Endothelial cell of umbilical vein (primary cell): ENCODE results near the gene RIPOR3. TPM values are rescaled to one million over a fixed set of nuclear protein-coding genes. Genes with fewer than 3 reads are reported as not detected.
"Not testable (repeated sequence)": the region's sequence is repeated elsewhere in the genome, so short reads cannot be mapped to it uniquely, and the experiment has no call there.

ENCODE experiments used
- BruUV-seq: library from RNA; stranded (reverse); fragments of 400-500 nt; replicated peaks from 2 replicates; lab custom pipeline; 2021; lab: Mats Ljungman, UMichigan
- CTCF ChIA-PET: fragments of 300-600, 350-600 bp; sonication (Branson Sonifier 250); formaldehyde crosslinking; loops from one replicate; lab custom pipeline; 2021; ENCODE audit warnings: antibody characterized with exemption, inconsistent platforms; lab: Charles Lee
- POLR2A ChIA-PET: fragments of 300-600, 350-600 bp; sonication (Branson Sonifier 250); formaldehyde crosslinking; loops from one replicate; lab custom pipeline; 2021; ENCODE audit warnings: antibody characterized with exemption, inconsistent platforms; lab: Charles Lee
- DNase-seq: peaks from one replicate; pipeline ENCODE4 v3.0.0-alpha.2; 2011; ENCODE audit warnings: low read depth, low spot score
- FAIRE-seq: peaks from 2 replicates; lab custom pipeline; 2011; peaks lifted over from hg19 to GRCh38; lab: Jason Lieb, UNC
- H2AFZ ChIP-seq: 2 replicates; pipeline ENCODE4 v1.6.0; 2012; ENCODE audit warnings: low read depth, low read length, control low read depth, inconsistent platforms
- H3K27ac ChIP-seq: 2 replicates; pipeline ENCODE4 v1.5.1; 2011; ENCODE audit warnings: low read depth, mild to moderate bottlenecking, control low read depth, low read length, moderate library complexity; ENCODE audit not compliant: insufficient read depth
- H3K27me3 ChIP-seq, 2 experiments: 2 replicates each; pipeline versions ENCODE4 v1.6.0 to v1.6.1; 2011; ENCODE audit warnings: low read length in 2 of 2, mixed read lengths in 1 of 2; ENCODE audit not compliant: control insufficient read depth in 2 of 2, insufficient read depth in 2 of 2
- H3K36me3 ChIP-seq, 2 experiments: 2 replicates in 1 of 2; 3 replicates in 1 of 2; pipeline ENCODE4 v1.5.1; 2011; ENCODE audit warnings: low read length in 2 of 2, mild to moderate bottlenecking in 1 of 2, moderate library complexity in 1 of 2; ENCODE audit not compliant: control insufficient read depth in 2 of 2, insufficient read depth in 2 of 2; ENCODE audit errors: extremely low read depth in 1 of 2
- H3K4me1 ChIP-seq: 3 replicates; pipeline ENCODE4 v1.5.1; 2011; ENCODE audit warnings: mild to moderate bottlenecking, low read length; ENCODE audit not compliant: control insufficient read depth, insufficient read depth; ENCODE audit errors: extremely low read depth
- H3K4me2 ChIP-seq: 2 replicates; pipeline ENCODE4 v1.6.1; 2011; ENCODE audit warnings: low read length, control low read depth, mixed read lengths; ENCODE audit not compliant: insufficient read depth
- H3K4me3 ChIP-seq, 3 experiments: fragments of 200-600 bp in 1 of 3; sonication (generic), shearing (Covaris generic) in 1 of 3; replicated peaks in 1 of 3; 2 replicates each; pipeline ENCODE4 v1.5.1; 2011 to 2016; ENCODE audit warnings: control low read depth in 3 of 3, low read length in 3 of 3, mild to moderate bottlenecking in 2 of 3, inconsistent platforms in 1 of 3, low read depth in 1 of 3, moderate library complexity in 1 of 3; ENCODE audit not compliant: insufficient read depth in 1 of 3
- H3K79me2 ChIP-seq: 2 replicates; pipeline ENCODE4 v1.6.0; 2012; ENCODE audit warnings: low read length, inconsistent platforms; ENCODE audit not compliant: control insufficient read depth, insufficient read depth
- H3K9ac ChIP-seq: replicated peaks from 2 replicates; pipeline ENCODE3; 2011; ENCODE audit warnings: low read length, control low read depth; ENCODE audit not compliant: insufficient read depth; ENCODE audit errors: extremely low read depth
- H3K9me1 ChIP-seq: replicated peaks from 3 replicates; pipeline ENCODE4 v1.6.0; 2011; ENCODE audit warnings: mild to moderate bottlenecking, low read length; ENCODE audit not compliant: control insufficient read depth, insufficient read depth; ENCODE audit errors: extremely low read depth
- H3K9me3 ChIP-seq: replicated peaks from 2 replicates; pipeline ENCODE4 v1.5.1; 2012; ENCODE audit warnings: low read length, inconsistent platforms; ENCODE audit not compliant: control insufficient read depth, insufficient read depth
- H4K20me1 ChIP-seq: replicated peaks from 2 replicates; pipeline ENCODE3; 2011; ENCODE audit warnings: mild to moderate bottlenecking, low read length; ENCODE audit not compliant: control insufficient read depth, insufficient read depth; ENCODE audit errors: extremely low read depth
- FOS ChIP-seq: IDR thresholded peaks from 2 replicates; pipeline ENCODE4 v1.6.1; 2011; ENCODE audit warnings: mild to moderate bottlenecking, low read length, moderate library complexity, borderline replicate concordance; ENCODE audit not compliant: insufficient read depth
- POLR2A ChIP-seq: IDR thresholded peaks from 2 replicates; pipeline ENCODE4 v1.6.1; 2012; ENCODE audit warnings: low read depth, mild to moderate bottlenecking, control low read depth, low read length
- POLR2AphosphoS5 ChIP-seq: IDR thresholded peaks from 2 replicates; pipeline ENCODE4 v1.6.1; 2012; ENCODE audit warnings: low read depth, mild to moderate bottlenecking, control low read depth, low read length, moderate library complexity; ENCODE audit not compliant: insufficient read depth
- dilution Hi-C: fragments of 300-500 bp; cut with MboI; formaldehyde crosslinking; loops from one replicate; pipeline ENCODE4 v1.15.0; 2019; ENCODE audit warnings: low sequenced_read_pairs; ENCODE audit not compliant: extremely low pct_ligation_motif_present
- intact Hi-C: fragments of 100-400 bp; cut with micrococcal nuclease; formaldehyde crosslinking; loops from one replicate; pipeline ENCODE4 v1.10.0; 2022
- polyA plus RNA-seq, 4 experiments: library from polyadenylated mRNA; depleted of rRNA in 3 of 4; stranded (reverse) in 3 of 4; unstranded in 1 of 4; fragments of >200 nt; gene quantifications; 2 replicates each; pipeline versions ENCODE4 v1.2.1 to v1.2.3, GENCODE V29; 2011 to 2012; ENCODE audit warnings: missing spikeins in 1 of 4
- total RNA-seq: library from RNA; stranded (reverse); gene quantifications from 2 replicates; pipeline ENCODE4 v1.2.3, GENCODE V29; 2021

RIPOR3 gene
- total and polyA plus RNA-seq, 2 donors (not counting 3 experiments of a cell fraction or from before 2014, with no cell fraction given), result not detected

DNA sequence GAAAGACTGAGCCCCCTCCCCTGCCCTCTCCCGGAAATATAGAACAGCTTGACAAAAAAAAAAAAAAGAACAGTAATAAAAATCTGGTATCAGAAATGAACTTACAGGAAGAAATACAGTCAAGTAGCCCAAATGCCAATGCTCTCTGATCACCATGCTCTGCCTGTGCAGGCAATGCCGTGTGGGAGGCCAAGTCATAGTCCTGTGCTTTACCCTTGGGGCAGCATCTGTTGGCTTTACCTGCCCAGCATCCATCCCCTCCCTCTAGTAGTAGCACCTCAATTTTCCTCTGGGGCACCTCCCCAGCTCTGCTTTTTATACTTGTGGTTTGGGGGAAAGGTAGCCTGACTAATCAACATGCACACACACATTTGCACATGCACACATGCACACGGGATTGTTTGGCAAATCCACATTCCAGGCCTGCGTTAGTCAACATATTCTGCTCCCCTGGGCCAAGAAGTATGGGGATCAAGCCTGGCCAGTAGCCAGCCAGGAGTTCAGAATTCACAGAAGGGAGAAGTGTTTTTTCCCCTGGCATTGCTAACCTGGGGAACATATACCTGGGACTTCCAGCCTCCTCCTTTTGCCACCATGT lies 70.2 kb downstream of the RIPOR3 start:
- H3K4me2 ChIP-seq, result no peak overlapping the region
- ChIA-PET POLR2A (no interaction called here), CTCF (interaction anchor here (0.9 kb wide), 1 partner anchor 128 kb away, joined by 3 read pairs; no protein-coding TSS in a partner anchor)
- H3K36me3 ChIP-seq, result no peaks in the 10 kb centered on the region
- no peaks in the 10 kb centered on the region for H4K20me1 ChIP-seq
- H3K9me1 ChIP-seq, result no peaks in the 10 kb centered on the region
- no peak overlapping the region for H3K9ac ChIP-seq
- H3K27ac ChIP-seq, result no peak overlapping the region
- BruUV-seq, result no TSS peak
- TF ChIP-seq FOS, result no peak
- TF ChIP-seq POLR2AphosphoS5, result no peak
- no peak for TF ChIP-seq POLR2A
- DNase-seq, result no peak
- H3K9me3 ChIP-seq, result no peaks in the 10 kb centered on the region
- no peak for FAIRE-seq
- dilution Hi-C loops (no loop called here), intact Hi-C loops (no loop called here)
- H3K79me2 ChIP-seq, result no peaks in the 10 kb centered on the region
- no peak overlapping the region for H3K4me3 ChIP-seq
- H2AFZ ChIP-seq, result no peak overlapping the region
- no peaks in the 10 kb centered on the region for H3K4me1 ChIP-seq
- H3K27me3 ChIP-seq, result no peaks in the 10 kb centered on the region

GRCh38 chr20:50620459-50620858 lies 70.9 kb downstream of the RIPOR3 start:
- FAIRE-seq, H3K9me3 ChIP-seq, BruUV-seq, H3K27ac ChIP-seq, H2AFZ ChIP-seq, H3K4me2 ChIP-seq, DNase-seq, H3K9me1 ChIP-seq, dilution Hi-C loops, H4K20me1 ChIP-seq, H3K27me3 ChIP-seq, intact Hi-C loops, POLR2A ChIA-PET, CTCF ChIA-PET, H3K36me3 ChIP-seq, H3K79me2 ChIP-seq, H3K4me3 ChIP-seq, H3K9ac ChIP-seq, H3K4me1 ChIP-seq: not testable (repeated sequence)
